DOHH2 (cell line): ENCODE measurements around the gene CCDC24.

Source experiments
- H3F3A ChIP-seq: fragments of 200-600 bp; sonication (generic), shearing (Covaris generic); 2 replicates; pipeline ENCODE4 v1.6.0; 2016; ENCODE audit warnings: antibody characterized with exemption, mild to moderate bottlenecking; ENCODE audit not compliant: control insufficient read depth, insufficient read depth
- H3K27ac ChIP-seq: fragments of 200-600 bp; sonication (generic); 2 replicates; pipeline ENCODE4 v1.5.1; 2014; ENCODE audit warnings: low read depth, mild to moderate bottlenecking, low read length, moderate library complexity
- H3K27me3 ChIP-seq: fragments of 200-600 bp; sonication (generic); 2 replicates; pipeline ENCODE4 v1.6.1; 2014; ENCODE audit warnings: mild to moderate bottlenecking, low read length, mixed read lengths; ENCODE audit not compliant: control insufficient read depth
- H3K36me3 ChIP-seq: fragments of 200-600 bp; sonication (generic); 2 replicates; pipeline ENCODE4 v1.6.1; 2014; ENCODE audit warnings: mild to moderate bottlenecking, low read length, moderate library complexity, mixed read lengths; ENCODE audit not compliant: control insufficient read depth
- H3K4me1 ChIP-seq: fragments of 200-600 bp; sonication (generic); 2 replicates; pipeline ENCODE4 v1.6.1; 2014; ENCODE audit warnings: mild to moderate bottlenecking, low read length, mixed read lengths; ENCODE audit not compliant: control insufficient read depth
- H3K4me2 ChIP-seq: fragments of 200-600 bp; sonication (generic); 2 replicates; pipeline ENCODE4 v1.6.0; 2014; ENCODE audit warnings: mild to moderate bottlenecking, low read length, moderate library complexity
- H3K4me3 ChIP-seq: fragments of 200-600 bp; sonication (generic); 2 replicates; pipeline ENCODE4 v1.5.1; 2014; ENCODE audit warnings: mild to moderate bottlenecking, low read length, mixed read lengths
- H3K79me2 ChIP-seq: fragments of 200-600 bp; sonication (generic); 2 replicates; pipeline ENCODE4 v1.6.1; 2014; ENCODE audit warnings: mild to moderate bottlenecking, low read length, mixed read lengths; ENCODE audit not compliant: control insufficient read depth
- H3K9me2 ChIP-seq: fragments of 200-600 bp; sonication (generic); replicated peaks from 2 replicates; pipeline ENCODE4 v1.6.1; 2014; ENCODE audit warnings: mild to moderate bottlenecking, low read length, mixed read lengths; ENCODE audit not compliant: control insufficient read depth
- H3K9me3 ChIP-seq: fragments of 200-600 bp; sonication (generic); 2 replicates; pipeline ENCODE4 v1.6.1; 2014; ENCODE audit warnings: antibody characterized with exemption, low read length, mixed read lengths; ENCODE audit not compliant: control insufficient read depth, insufficient read depth
- H4K20me1 ChIP-seq: fragments of 200-600 bp; sonication (generic); 2 replicates; pipeline ENCODE4 v1.6.0; 2014; ENCODE audit warnings: low read depth, mild to moderate bottlenecking, antibody characterized with exemption, low read length, moderate library complexity; ENCODE audit not compliant: control insufficient read depth, insufficient read depth
- CTCF ChIP-seq: fragments of 200-600 bp; sonication (generic); IDR thresholded peaks from one replicate; pipeline ENCODE4 v1.5.1; 2014; ENCODE audit warnings: antibody characterized with exemption, mild to moderate bottlenecking, low read depth, low read length; ENCODE audit not compliant: poor library complexity, severe bottlenecking
- EZH2phosphoT487 ChIP-seq: fragments of 200-600 bp; sonication (generic); IDR thresholded peaks from 2 replicates; pipeline ENCODE4 v1.6.1; 2017; ENCODE audit warnings: borderline replicate concordance, mild to moderate bottlenecking, antibody characterized with exemption, low read length, moderate library complexity, mixed read lengths

CCDC24 gene

GRCh38 chr1:43977376-43978263 is 13.8 kb upstream of the CCDC24 start:
- H3K36me3 ChIP-seq = peaks cover 65% of the 10 kb centered on the region
- H3F3A ChIP-seq = peaks cover 20% of the 10 kb centered on the region
- H3K4me1 ChIP-seq = peaks cover 56% of the 10 kb centered on the region
- no peaks in the 10 kb centered on the region for H3K9me2 ChIP-seq
- peak overlapping the region; percentile 78 for H3K4me2 ChIP-seq
- H3K79me2 ChIP-seq = peaks cover 71% of the 10 kb centered on the region
- H3K4me3 ChIP-seq = peak overlapping the region; percentile 86; the same call in 1 of the 2 replicates
- TF ChIP-seq CTCF (no peak), EZH2phosphoT487 (no peak)
- no peaks in the 10 kb centered on the region for H3K9me3 ChIP-seq
- H3K27me3 ChIP-seq = no peaks in the 10 kb centered on the region
- H3K27ac ChIP-seq = no peak overlapping the region
- peaks cover 10% of the 10 kb centered on the region; the same call in 1 of the 2 replicates for H4K20me1 ChIP-seq

- peaks cover 17% of the 10 kb centered on the region for H3F3A ChIP-seq
- H3K9me3 ChIP-seq = no peaks in the 10 kb centered on the region
- no peaks in the 10 kb centered on the region for H3K27me3 ChIP-seq
- peaks cover 10% of the 10 kb centered on the region; the same call in 1 of the 2 replicates for H4K20me1 ChIP-seq
- H3K9me2 ChIP-seq = no peaks in the 10 kb centered on the region
- peak overlapping the region; percentile 78 for H3K4me2 ChIP-seq
- peaks cover 56% of the 10 kb centered on the region for H3K4me1 ChIP-seq
- peak overlapping the region; percentile 30; the same call in 1 of the 2 replicates for H3K27ac ChIP-seq
- peak overlapping the region; percentile 86 for H3K4me3 ChIP-seq
- peaks cover 60% of the 10 kb centered on the region for H3K36me3 ChIP-seq
- no peak for TF ChIP-seq EZH2phosphoT487
- peaks cover 74% of the 10 kb centered on the region for H3K79me2 ChIP-seq
These were observed 13.2 kb upstream of the CCDC24 start for GRCh38 chr1:43978264-43978550.

GRCh38 chr1:43978551-43979260 is 12.7 kb upstream of the CCDC24 start, which contains the start of gene B4GALT2:
Gene B4GALT2 (plus strand): TSS chr1:43979210. CDS start chr1:43981161, 1,951 bp downstream.
- Histone ChIP-seq H3K27ac (peak within 1 kb of the TSS; percentile 30; the same call in 1 of the 2 replicates), H3K79me2 (peaks cover 76% of the 10 kb centered on the region), H4K20me1 (peaks cover 10% of the 10 kb centered on the region; the same call in 1 of the 2 replicates), H3K9me3 (no peaks in the 10 kb centered on the region), H3K4me3 (peak within 1 kb of the TSS; percentile 94), H3K9me2 (no peaks in the 10 kb centered on the region), H3F3A (peaks cover 12% of the 10 kb centered on the region), H3K4me1 (peaks cover 52% of the 10 kb centered on the region), H3K4me2 (peak within 1 kb of the TSS; percentile 94), H3K27me3 (no peaks in the 10 kb centered on the region), H3K36me3 (peaks cover 55% of the 10 kb centered on the region)
- TF ChIP-seq EZH2phosphoT487 (no peak), CTCF (no peak)
